SK-N-SH (cell line): ENCODE data around the gene DHX35. TPM values are rescaled to one million over a fixed set of nuclear protein-coding genes. Genes with fewer than 3 reads are reported as not detected.

ENCODE experiments used
- CTCF ChIA-PET: fragments of 300-600, 350-600 bp; formaldehyde crosslinking; extraction: SDS; loops from one replicate; lab custom pipeline; 2021; lab: Yijun Ruan, JAX
- POLR2A ChIA-PET: fragments of 350-600 bp; sonication (Branson Sonifier 250); formaldehyde crosslinking; extraction: SDS; loops from one replicate; lab custom pipeline; 2020; ENCODE audit warnings: antibody characterized with exemption, inconsistent platforms; lab: Yijun Ruan, JAX
- DNase-seq: peaks from one replicate; pipeline ENCODE4 v3.0.0; 2012
- H2AFZ ChIP-seq: fragments of 200-600 bp; sonication (generic); 2 replicates; pipeline ENCODE4 v1.8.1; 2016; ENCODE audit warnings: antibody characterized with exemption, mild to moderate bottlenecking, low read depth
- H3F3A ChIP-seq: fragments of 200-600 bp; sonication (generic); replicated peaks from 2 replicates; pipeline ENCODE3; 2016; ENCODE audit warnings: antibody characterized with exemption, mild to moderate bottlenecking; ENCODE audit not compliant: insufficient read depth
- H3K27ac ChIP-seq, 2 experiments: fragments of 200-500 bp in 1 of 2; fragments of 200-600 bp in 1 of 2; sonication (Bioruptor generic) in 1 of 2; sonication (generic), shearing (Covaris generic) in 1 of 2; 2 replicates each; pipeline versions ENCODE4 v1.5.1 to v1.6.1; 2014 to 2016; ENCODE audit warnings: low read depth in 2 of 2, inconsistent platforms in 1 of 2, low read length in 1 of 2, mild to moderate bottlenecking in 1 of 2, mixed read lengths in 1 of 2
- H3K27me3 ChIP-seq: fragments of 200-600 bp; sonication (generic), shearing (Covaris generic); 2 replicates; pipeline ENCODE4 v1.6.1; 2016; ENCODE audit warnings: mixed run types; ENCODE audit not compliant: insufficient read depth
- H3K36me3 ChIP-seq, 2 experiments: fragments of 200-500 bp in 1 of 2; fragments of 200-600 bp in 1 of 2; sonication (Bioruptor generic) in 1 of 2; sonication (generic) in 1 of 2; replicated peaks in 1 of 2; 2 replicates each; pipeline versions ENCODE3 to v1.5.1; 2014 to 2016; ENCODE audit warnings: low read length in 1 of 2, mild to moderate bottlenecking in 1 of 2; ENCODE audit not compliant: insufficient read depth in 2 of 2, control insufficient read depth in 1 of 2
- H3K4me1 ChIP-seq, 2 experiments: fragments of 200-500 bp in 1 of 2; fragments of 200-600 bp in 1 of 2; sonication (Bioruptor generic) in 1 of 2; sonication (generic), shearing (Covaris generic) in 1 of 2; 2 replicates each; pipeline versions ENCODE4 v1.5.1 to v1.6.1; 2014 to 2016; ENCODE audit warnings: low read depth in 1 of 2, low read length in 1 of 2, mixed run types in 1 of 2; ENCODE audit not compliant: insufficient read depth in 2 of 2, control insufficient read depth in 1 of 2
- H3K4me2 ChIP-seq: fragments of 200-600 bp; sonication (generic), shearing (Covaris generic); 2 replicates; pipeline ENCODE4 v1.6.1; 2017; ENCODE audit warnings: mixed run types
- H3K4me3 ChIP-seq, 2 experiments: fragments of 200-500 bp in 1 of 2; fragments of 200-600 bp in 1 of 2; sonication (Bioruptor generic) in 1 of 2; sonication (generic), shearing (Covaris generic) in 1 of 2; 2 replicates each; pipeline versions ENCODE4 v1.5.1 to v1.8.1; 2014 to 2016; ENCODE audit warnings: low read depth in 2 of 2, inconsistent platforms in 1 of 2, low read length in 1 of 2, mild to moderate bottlenecking in 1 of 2, mixed read lengths in 1 of 2, moderate library complexity in 1 of 2
- H3K79me2 ChIP-seq: fragments of 200-600 bp; sonication (generic); 2 replicates; pipeline ENCODE4 v1.8.1; 2017; ENCODE audit warnings: mild to moderate bottlenecking; ENCODE audit not compliant: insufficient read depth
- H3K9ac ChIP-seq: fragments of 200-600 bp; sonication (generic); 2 replicates; pipeline ENCODE4 v1.6.1; 2017; ENCODE audit warnings: mixed run types
- H3K9me2 ChIP-seq: fragments of 200-600 bp; sonication (generic); 2 replicates; pipeline ENCODE4 v1.6.1; 2017; ENCODE audit warnings: mixed run types
- H3K9me3 ChIP-seq: fragments of 200-600 bp; sonication (generic); 2 replicates; pipeline ENCODE4 v1.6.1; 2017; ENCODE audit warnings: mixed run types, mild to moderate bottlenecking, moderate library complexity
- H4K20me1 ChIP-seq: fragments of 200-600 bp; sonication (generic); 2 replicates; pipeline ENCODE4 v1.6.1; 2017; ENCODE audit warnings: mild to moderate bottlenecking, mixed run types; ENCODE audit not compliant: insufficient read depth
- CHD2 ChIP-seq: fragments of 150-350 bp; IDR thresholded peaks from 2 replicates; pipeline ENCODE4 v1.6.1; 2018; ENCODE audit warnings: low read length; ENCODE audit not compliant: partially characterized antibody
- ELF1 ChIP-seq: IDR thresholded peaks from 2 replicates; pipeline ENCODE4 v1.4.0; 2012
- FOSL2 ChIP-seq: IDR thresholded peaks from 2 replicates; pipeline ENCODE4 v1.4.0; 2012; ENCODE audit warnings: low read depth, mild to moderate bottlenecking, moderate library complexity, borderline replicate concordance
- FOXJ3 ChIP-seq: sonication (generic); formaldehyde crosslinking; IDR thresholded peaks from 2 replicates; pipeline ENCODE4 v1.5.1; 2020; ENCODE audit warnings: mild to moderate bottlenecking, missing genetic modification reagents
- GATA2 ChIP-seq: sonication (generic); formaldehyde crosslinking; IDR thresholded peaks from 2 replicates; pipeline ENCODE4 v1.5.0; 2020; ENCODE audit warnings: mild to moderate bottlenecking, missing genetic modification reagents
- MAX ChIP-seq: IDR thresholded peaks from 2 replicates; pipeline ENCODE4 v1.4.0; 2012; ENCODE audit warnings: low read depth
- POLR2AphosphoS5 ChIP-seq: IDR thresholded peaks from 2 replicates; pipeline ENCODE4 v1.6.1; 2012; ENCODE audit warnings: low read depth, low read length
- RAD21 ChIP-seq: IDR thresholded peaks from 2 replicates; pipeline ENCODE4 v1.6.1; 2012; ENCODE audit warnings: mild to moderate bottlenecking, low read length
- REST ChIP-seq: IDR thresholded peaks from 2 replicates; pipeline ENCODE4 v1.6.1; 2012; ENCODE audit warnings: mild to moderate bottlenecking, low read depth, low read length, moderate library complexity
- RXRA ChIP-seq: IDR thresholded peaks from 2 replicates; pipeline ENCODE4 v1.4.0; 2012; ENCODE audit warnings: low read depth, mild to moderate bottlenecking, borderline replicate concordance
- SMC3 ChIP-seq: IDR thresholded peaks from 2 replicates; pipeline ENCODE4 v1.6.1; 2012; ENCODE audit warnings: low read depth, low read length, improper control_type of control experiment
- TAF1 ChIP-seq: IDR thresholded peaks from 2 replicates; pipeline ENCODE4 v1.6.1; 2012; ENCODE audit warnings: low read depth, mild to moderate bottlenecking, low read length, moderate library complexity, borderline replicate concordance
- TCF12 ChIP-seq: IDR thresholded peaks from 2 replicates; pipeline ENCODE4 v1.4.0; 2012
- TEAD4 ChIP-seq: IDR thresholded peaks from 2 replicates; pipeline ENCODE4 v1.4.0; 2012; ENCODE audit warnings: mild to moderate bottlenecking, borderline replicate concordance; ENCODE audit not compliant: insufficient read depth
- USF1 ChIP-seq: IDR thresholded peaks from 2 replicates; pipeline ENCODE4 v1.4.0; 2012; ENCODE audit warnings: low read depth, borderline replicate concordance
- USF2 ChIP-seq: fragments of 150-350 bp; IDR thresholded peaks from 2 replicates; pipeline ENCODE4 v1.6.1; 2017; ENCODE audit warnings: antibody characterized with exemption, low read length, low read depth, borderline replicate concordance
- ZBTB33 ChIP-seq: IDR thresholded peaks from 2 replicates; pipeline ENCODE4 v1.4.0; 2012; ENCODE audit warnings: low read depth, borderline replicate concordance
- WGBS: methylation state at CpG from one replicate; pipeline ENCODE4 v1.1.6; 2017; ENCODE audit warnings: low lambda C conversion rate; 5-methylcytosine and 5-hydroxymethylcytosine counted together
- polyA plus RNA-seq, 3 experiments: library from polyadenylated mRNA; depleted of rRNA; stranded (reverse); fragments of >200 nt; gene quantifications; 2 replicates each; pipeline ENCODE4 v1.2.3, GENCODE V29; 2012

DHX35 gene
- polyA plus RNA-seq, 1 of the 3 experiments (the other 2 are of a cell fraction), result 17.1 TPM

- TF ChIP-seq USF2, result no peak
- TF ChIP-seq FOSL2, result no peak
- no peak for TF ChIP-seq CHD2
- TF ChIP-seq GATA2 (CRISPR knock-in tag), result no peak
- no peak for TF ChIP-seq RAD21
- no peak for TF ChIP-seq TCF12
- no peak for TF ChIP-seq TAF1
- TF ChIP-seq TEAD4, result no peak
- no peak for TF ChIP-seq USF1
- TF ChIP-seq POLR2AphosphoS5, result no peak
- no peak for TF ChIP-seq RXRA
These were observed 42.5 kb upstream of the DHX35 start (continued) for GRCh38 chr20:38919683-38920082.

GRCh38 chr20:38920411-38920810, 41.7 kb upstream of the DHX35 start:
- peaks cover 11% of the 10 kb centered on the region; the same call in 1 of the 2 replicates for H3K27me3 ChIP-seq

More at GRCh38 chr20:38920411-38920810, 41.7 kb upstream of the DHX35 start:
- CTCF ChIA-PET, result interaction anchor here (0.6 to 3.2 kb wide), 3 partner anchors 27 to 129 kb away, joined by 3 to 18 read pairs (median 12); no protein-coding TSS in a partner anchor
- Histone ChIP-seq H3K27ac (no peak overlapping the region), H3K36me3 (no peaks in the 10 kb centered on the region), H3K4me1 (no peaks in the 10 kb centered on the region), H3K4me3 (no peak overlapping the region), H3K4me2 (no peak overlapping the region), H3K79me2 (no peaks in the 10 kb centered on the region), H3K9me2 (no peaks in the 10 kb centered on the region), H3F3A (peaks cover 3% of the 10 kb centered on the region), H2AFZ (no peak overlapping the region), H3K9me3 (no peaks in the 10 kb centered on the region), H3K9ac (no peak overlapping the region), H4K20me1 (no peaks in the 10 kb centered on the region)
- DNase-seq, result no peak
- TF ChIP-seq MAX (no peak), ZBTB33 (no peak), SMC3 (no peak), CHD2 (no peak), REST (no peak), TEAD4 (no peak), FOXJ3 (CRISPR knock-in tag) (no peak), ELF1 (no peak)
- POLR2A ChIA-PET, result no interaction called here
- WGBS, result 21% methylated on average over 3 of the region's 3 CpGs
